LoVo (cell line): ENCODE measurements around the gene MEAK7.

Source experiments
- DNase-seq: peaks from one replicate; pipeline ENCODE4 v3.0.0-alpha.2; 2016; ENCODE audit warnings: low spot score

The MEAK7 gene

GRCh38 chr16:84487358-84487757 is 17.1 kb downstream of the MEAK7 start:
- no peak for DNase-seq

DNA sequence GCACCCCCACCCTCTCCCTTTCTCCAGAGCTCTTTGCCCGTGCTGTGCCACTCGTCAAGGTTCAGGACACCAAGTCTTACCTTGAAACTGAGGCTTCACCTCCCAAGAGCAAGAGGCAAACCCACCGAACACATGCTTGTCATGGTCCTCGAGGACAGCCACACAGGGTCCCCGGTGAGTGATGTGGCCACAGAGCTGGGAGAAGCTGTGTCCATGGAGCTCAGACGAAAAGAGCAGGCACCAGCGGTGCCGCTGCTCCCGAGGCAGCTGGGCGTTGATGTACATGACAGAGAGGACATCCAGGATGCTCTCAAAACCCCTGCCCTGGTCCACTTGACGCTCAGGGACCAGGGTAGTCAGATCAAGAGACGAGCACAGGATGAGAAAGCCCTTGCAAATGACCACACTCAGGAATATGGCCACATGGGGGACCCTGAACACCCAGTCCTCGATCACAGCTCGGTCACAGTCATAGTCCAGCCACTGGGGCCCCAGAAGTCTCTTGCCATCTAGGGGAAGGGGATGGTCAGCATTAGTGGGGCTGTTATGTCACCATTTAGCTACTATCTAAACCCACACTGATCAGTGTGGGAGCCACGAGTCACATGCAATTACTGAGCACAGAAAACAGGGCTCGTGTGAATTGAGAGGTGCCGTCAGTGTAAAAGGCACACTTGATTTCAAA is 17.8 kb downstream of the MEAK7 start:
- no peak for DNase-seq

DNA sequence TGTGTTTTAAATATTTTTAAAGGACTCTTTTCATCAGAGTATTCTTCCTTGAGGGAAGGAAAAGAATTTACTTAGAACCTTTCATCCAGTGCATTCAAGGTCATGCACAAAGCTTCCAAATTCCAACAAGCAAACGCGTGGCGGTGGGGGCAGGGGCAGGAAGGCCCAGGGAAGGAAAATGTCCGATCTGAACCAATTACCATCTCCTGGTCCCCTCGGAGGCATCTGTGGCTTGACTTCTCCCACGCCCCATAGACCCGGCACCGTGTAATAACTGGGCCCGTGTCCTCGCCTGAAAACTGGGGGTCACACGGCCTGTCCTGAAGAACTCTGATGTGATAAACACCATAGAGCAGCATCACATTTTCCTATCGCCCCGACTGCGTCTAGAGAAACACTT is 18.3 kb downstream of the MEAK7 start:
- DNase-seq: no peak

- DNase-seq: no peak
These were observed 19.0 kb downstream of the MEAK7 start for GRCh38 chr16:84485255-84486010.

DNA sequence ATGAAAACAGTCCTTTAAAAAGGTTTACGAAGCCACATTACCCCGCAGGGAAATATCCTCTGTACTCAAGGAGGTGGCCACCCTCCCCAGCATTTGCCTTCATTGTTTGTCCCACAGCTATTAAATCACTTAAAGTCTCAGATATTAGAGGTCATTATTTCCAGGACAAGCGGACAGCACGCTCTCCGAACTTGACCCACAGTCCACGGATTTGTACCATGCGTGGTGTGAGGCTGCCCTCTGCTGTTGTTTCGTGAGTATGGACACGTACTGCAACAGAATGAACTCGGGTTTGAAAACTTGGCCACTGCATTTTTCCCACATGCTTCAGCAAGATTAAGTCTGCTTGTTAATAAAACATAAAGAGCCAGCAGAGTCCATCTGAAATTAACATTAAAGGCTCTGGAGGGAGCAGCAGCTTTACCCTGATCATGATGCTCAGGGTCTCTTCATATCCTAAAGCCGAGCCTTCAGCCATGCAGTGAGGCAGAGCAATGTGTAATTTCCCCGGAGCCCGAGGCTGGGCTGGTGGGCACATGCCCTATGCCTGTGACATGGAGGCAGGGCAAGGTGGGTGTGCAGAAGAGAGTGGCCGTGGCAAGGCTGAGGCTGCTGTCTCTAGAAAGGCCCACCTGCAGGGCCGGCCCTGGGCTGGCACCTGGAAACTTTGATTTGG is 19.7 kb downstream of the MEAK7 start:
- no peak for DNase-seq

GRCh38 chr16:84483882-84484565 is 20.4 kb downstream of the MEAK7 start:
- DNase-seq: no peak

- no peak for DNase-seq
These were observed 21.2 kb downstream of the MEAK7 start for GRCh38 chr16:84482951-84483881.

GRCh38 chr16:84482001-84482891 is 22.2 kb downstream of the MEAK7 start:
- no peak for DNase-seq

DNA sequence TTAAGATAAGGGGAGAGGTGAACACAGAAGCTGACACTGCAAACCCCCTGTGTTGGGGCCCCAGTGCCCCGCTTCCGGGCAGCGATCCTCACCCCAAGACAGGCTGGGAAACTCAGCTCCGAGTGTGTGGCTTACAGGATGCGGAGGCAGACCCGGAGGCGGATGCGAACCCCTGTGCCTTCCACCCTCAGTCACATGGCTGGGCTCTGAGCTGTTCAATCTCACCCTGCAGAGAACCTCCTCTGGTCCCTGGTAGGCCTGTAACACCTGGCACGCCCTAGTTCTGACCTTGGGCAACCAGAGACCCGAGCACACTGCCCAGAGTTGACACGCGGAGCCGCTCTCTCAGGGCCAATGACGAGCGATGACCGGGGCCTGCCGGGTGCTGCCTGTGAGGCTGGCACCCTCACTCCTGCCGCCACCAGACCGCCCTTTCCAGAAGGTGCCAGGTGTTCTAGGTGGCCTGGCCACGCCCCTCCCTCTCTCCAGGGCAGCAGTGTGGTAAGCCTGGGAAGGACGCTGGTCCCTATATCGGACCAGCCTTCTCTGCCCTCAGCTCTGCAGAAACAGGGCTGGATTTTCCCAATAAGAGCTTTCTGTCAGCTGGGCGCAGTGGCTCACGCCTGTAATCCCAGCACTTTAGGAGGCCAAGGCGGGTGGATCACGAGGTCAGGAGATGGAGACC is 23.3 kb downstream of the MEAK7 start:
- DNase-seq: no peak

- no peak for DNase-seq
These were observed 24.6 kb downstream of the MEAK7 start for GRCh38 chr16:84479716-84480450.

- no peak for DNase-seq
These were observed 26.1 kb downstream of the MEAK7 start for GRCh38 chr16:84478172-84478947.

DNA sequence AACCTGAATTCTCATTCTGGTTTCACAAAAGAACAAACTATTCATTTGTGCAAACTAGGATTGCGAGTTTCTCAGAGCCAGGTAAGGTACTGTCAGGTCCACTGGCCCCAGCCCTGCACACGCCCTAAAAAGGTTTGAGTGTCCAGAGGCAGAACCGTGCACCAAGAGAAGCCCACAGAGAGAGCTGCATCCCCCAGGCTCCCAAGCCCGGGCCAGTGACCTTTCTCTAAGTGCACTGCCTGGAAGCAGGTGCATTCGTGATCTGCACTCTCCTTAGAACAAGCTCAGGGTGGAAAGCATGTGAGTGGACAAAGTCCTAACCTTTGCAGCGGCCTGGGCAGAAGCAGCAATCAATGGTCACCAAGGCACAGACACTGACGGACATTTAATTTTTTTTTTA is 26.8 kb downstream of the MEAK7 start:
- no peak for DNase-seq

- DNase-seq: no peak
These were observed 28.1 kb downstream of the MEAK7 start for GRCh38 chr16:84476401-84476800.

GRCh38 chr16:84475643-84476240 is 28.7 kb downstream of the MEAK7 start:
- DNase-seq: no peak

- no peak for DNase-seq
These were observed 32.5 kb downstream of the MEAK7 start for GRCh38 chr16:84471966-84472365.

DNA sequence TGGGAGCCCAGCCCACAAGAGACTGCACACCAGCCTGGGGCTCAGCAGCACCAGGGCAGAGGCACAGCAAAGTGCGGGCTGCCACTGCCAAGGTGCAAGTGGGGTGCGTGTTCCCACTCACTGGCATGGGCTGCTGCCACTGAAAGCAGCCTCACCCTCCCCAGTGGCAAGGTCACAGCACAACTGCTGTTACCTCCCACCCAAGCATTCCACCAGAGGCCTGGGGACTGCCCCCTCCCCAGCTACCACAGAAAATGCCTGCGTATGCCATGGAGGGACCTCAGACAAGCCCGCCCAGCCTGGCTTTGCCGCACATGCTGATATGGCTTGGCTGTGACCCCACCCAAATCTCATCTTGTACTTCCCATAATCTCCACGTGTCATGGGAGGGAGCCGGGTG is 33.1 kb downstream of the MEAK7 start:
- no peak for DNase-seq

DNA sequence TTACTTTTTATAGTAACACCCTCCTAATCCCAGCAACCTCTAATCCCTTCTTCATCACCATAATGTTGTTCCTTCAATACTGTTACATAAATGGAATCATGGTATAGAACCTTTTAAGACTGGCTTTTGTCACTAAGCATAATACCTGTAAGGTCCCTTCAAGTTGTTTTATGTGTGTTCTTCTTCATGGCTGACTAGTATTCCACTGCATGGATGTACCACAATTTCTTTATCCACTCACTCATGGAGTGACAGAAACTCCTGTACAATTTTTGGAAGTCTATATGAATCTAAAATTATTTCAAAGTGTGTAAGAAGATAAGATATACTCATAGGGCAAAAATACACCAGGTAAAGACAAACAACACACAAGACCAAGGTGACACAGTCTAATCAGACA is 36.8 kb downstream of the MEAK7 start:
- DNase-seq: no peak

- no peak for DNase-seq
These were observed 37.2 kb downstream of the MEAK7 start for GRCh38 chr16:84467256-84467655.
